DLD1 (cell line): ENCODE results near the gene CSF2RB.
"Not testable (repeated sequence)": the region's sequence is repeated elsewhere in the genome, so short reads cannot be mapped to it uniquely, and the experiment has no call there.

ENCODE experiments used
- in situ Hi-C: cut with HindIII; loops from 2 replicates; pipeline ENCODE4 v1.10.0; 2017; ENCODE audit warnings: low sequenced_read_pairs

Gene CSF2RB

GRCh38 chr22:36961626-36962025, 48.2 kb downstream of the CSF2RB start:
- in situ Hi-C loops: loop anchor here (10.0 kb wide), 2 partner anchors 127 to 187 kb away; partner anchors contain the start of gene IFT27

GRCh38 chr22:36963302-36963701, 49.9 kb downstream of the CSF2RB start:
- in situ Hi-C loops: loop anchor here (10.0 kb wide), 2 partner anchors 129 to 189 kb away; partner anchors contain the start of gene IFT27

- in situ Hi-C loops: loop anchor here (10.0 kb wide), 2 partner anchors 129 to 189 kb away; partner anchors contain the start of gene IFT27
Measured at GRCh38 chr22:36964106-36964505, 50.7 kb downstream of the CSF2RB start.

- in situ Hi-C loops: loop anchor here (5.0 to 10.0 kb wide), 3 partner anchors 42 to 191 kb away; partner anchors contain the start of gene IFT27
Measured at GRCh38 chr22:36965696-36966095, 52.3 kb downstream of the CSF2RB start.

GRCh38 chr22:36966851-36967540, 53.6 kb downstream of the CSF2RB start:
- in situ Hi-C loops: loop anchor here (5.0 to 10.0 kb wide), 3 partner anchors 40 to 192 kb away; partner anchors contain the start of gene IFT27

- in situ Hi-C loops: loop anchor here (5.0 to 10.0 kb wide), 3 partner anchors 39 to 194 kb away; partner anchors contain the start of gene IFT27
Measured at GRCh38 chr22:36968249-36968964, 55.0 kb downstream of the CSF2RB start.

- in situ Hi-C loops: no loop called here
Measured at GRCh38 chr22:36971341-36972125, 58.1 kb downstream of the CSF2RB start.

- in situ Hi-C loops: no loop called here
Measured at GRCh38 chr22:36976606-36977005, 63.2 kb downstream of the CSF2RB start.

- in situ Hi-C loops: no loop called here
Measured at GRCh38 chr22:36977401-36977861, 64.0 kb downstream of the CSF2RB start.

- in situ Hi-C loops: no loop called here
Measured at GRCh38 chr22:36977947-36978660, 64.7 kb downstream of the CSF2RB start.

- in situ Hi-C loops: no loop called here
Measured at GRCh38 chr22:36979016-36979910, 65.8 kb downstream of the CSF2RB start.

GRCh38 chr22:36981247-36981775, 67.9 kb downstream of the CSF2RB start:
- in situ Hi-C loops: no loop called here

- in situ Hi-C loops: no loop called here
Measured at GRCh38 chr22:36982136-36982535, 68.7 kb downstream of the CSF2RB start.

- in situ Hi-C loops: no loop called here
Measured at GRCh38 chr22:36985211-36985889, 71.9 kb downstream of the CSF2RB start.

- in situ Hi-C loops: no loop called here
Measured at GRCh38 chr22:36986242-36986821, 72.9 kb downstream of the CSF2RB start.

- in situ Hi-C loops: no loop called here
Measured at GRCh38 chr22:36988075-36988832, 74.8 kb downstream of the CSF2RB start.

- in situ Hi-C loops: not testable (repeated sequence)
Measured at GRCh38 chr22:36989012-36989411, 75.6 kb downstream of the CSF2RB start.
